NCI-H460 (cell line): ENCODE measurements around the gene PRR15. TPM values are rescaled to one million over a fixed set of nuclear protein-coding genes. Genes with fewer than 3 reads are reported as not detected.
"Not testable (repeated sequence)": the region's sequence is repeated elsewhere in the genome, so short reads cannot be mapped to it uniquely, and the experiment has no call there.

Source experiments
- DNase-seq: peaks from one replicate; pipeline ENCODE4 v3.0.0-alpha.2; 2016; ENCODE audit warnings: low read depth; ENCODE audit errors: extremely low read depth
- polyA plus RNA-seq: library from polyadenylated mRNA; depleted of rRNA; stranded (reverse); fragments of >200 nt; gene quantifications from 2 replicates; pipeline ENCODE4 v1.2.3, GENCODE V29; 2014; cell fraction: nucleus; rRNA removed
- total RNA-seq: library from RNA; depleted of rRNA; stranded (reverse); fragments of >200 nt; shearing (Covaris generic); gene quantifications from 2 replicates; pipeline ENCODE4 v1.2.3, GENCODE V29; 2014; rRNA removed

Gene PRR15, protein sequence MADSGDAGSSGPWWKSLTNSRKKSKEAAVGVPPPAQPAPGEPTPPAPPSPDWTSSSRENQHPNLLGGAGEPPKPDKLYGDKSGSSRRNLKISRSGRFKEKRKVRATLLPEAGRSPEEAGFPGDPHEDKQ
- total RNA-seq, result not detected in 2 replicates
- 0.07 TPM in 1 of 2 replicates, not detected in the other for polyA plus RNA-seq

DNA sequence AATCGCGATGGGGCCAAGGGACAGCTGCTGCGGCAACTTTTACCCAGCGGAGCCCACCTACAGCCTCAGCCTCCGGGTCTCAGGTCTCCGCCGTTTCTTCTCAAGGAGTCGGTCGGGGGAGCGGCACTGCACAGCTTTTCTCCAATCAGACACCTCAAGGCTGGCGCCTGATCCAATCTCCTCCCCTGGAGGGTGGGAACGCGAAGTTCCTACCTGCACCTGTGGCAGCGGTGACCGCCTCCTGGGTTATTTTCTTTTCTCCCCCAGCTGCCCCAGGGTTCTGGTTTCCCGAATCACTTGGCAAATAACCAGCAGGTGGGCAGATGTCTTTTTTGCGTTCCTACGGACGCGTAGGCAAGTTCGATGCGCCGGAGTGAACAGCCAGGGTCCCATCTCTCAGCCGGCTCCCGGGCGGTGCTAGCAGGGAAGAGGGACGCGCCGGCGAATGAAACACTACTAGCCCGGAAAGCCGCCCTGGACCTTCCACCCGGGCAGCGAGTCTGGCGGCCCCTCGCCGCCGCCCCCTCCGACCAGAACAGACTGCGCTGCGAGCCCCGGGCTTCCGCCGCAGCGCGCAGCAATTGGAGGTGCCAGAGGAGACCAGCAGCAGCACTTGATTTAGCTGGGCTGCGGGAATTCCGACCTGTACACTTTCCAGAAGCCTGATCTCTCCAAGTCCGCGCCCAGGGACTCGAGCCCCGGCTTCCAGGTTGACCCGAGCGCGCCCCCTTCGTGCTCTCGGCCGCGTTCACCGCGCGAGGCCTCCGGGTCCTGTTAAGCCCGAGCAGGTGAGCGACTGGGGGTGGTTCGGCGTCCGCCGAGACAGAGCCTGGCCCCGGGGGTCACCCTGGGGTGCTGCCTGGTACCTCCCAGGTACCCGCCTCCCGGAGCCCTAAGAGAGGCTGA is at the start of gene PRR15:
Gene PRR15 (plus strand): TSS at position 246 of the 906 bp plus-strand sequence. CDS start 2,495 bp downstream, outside the sequence.
- DNase-seq, result no peak

DNA sequence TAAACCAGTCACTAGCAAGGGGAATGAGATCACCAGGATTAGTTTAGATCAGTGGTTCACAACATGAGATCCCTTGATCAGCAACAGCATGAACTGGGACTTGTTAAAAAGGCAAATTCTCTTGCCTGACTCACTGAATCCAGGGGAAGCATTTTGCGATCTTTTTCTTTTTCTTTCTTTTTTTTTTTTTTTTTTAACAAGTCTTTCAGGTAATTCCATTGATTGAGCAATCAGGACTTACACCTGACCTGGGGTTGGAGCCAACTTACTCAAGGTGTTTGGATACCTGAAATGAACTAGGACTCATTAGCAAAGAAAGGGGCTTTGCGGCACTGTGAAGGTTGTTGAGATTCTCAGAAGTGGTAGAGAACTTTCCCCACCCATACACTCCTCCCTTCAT is 47.1 kb upstream of the PRR15 start:
- no peak for DNase-seq

DNA sequence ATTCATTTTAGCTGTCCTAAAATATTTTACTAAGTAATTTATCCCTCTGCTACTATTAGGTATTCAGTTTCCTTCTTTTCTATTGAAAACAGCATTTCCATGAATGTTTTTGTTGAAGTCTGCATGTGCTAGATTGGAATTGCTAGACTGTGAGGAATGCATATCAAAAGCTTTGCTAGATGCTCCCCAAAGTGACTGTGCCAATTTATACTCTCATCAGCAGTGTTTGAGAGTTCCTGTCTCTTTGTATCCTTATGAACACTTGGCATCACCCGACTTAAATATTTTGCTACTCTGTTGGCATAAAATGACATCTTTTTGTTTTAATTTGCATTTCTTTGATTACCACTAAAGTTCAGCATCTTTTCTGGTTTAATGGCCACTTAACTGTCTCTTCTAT is 45.0 kb upstream of the PRR15 start:
- no peak for DNase-seq

DNA sequence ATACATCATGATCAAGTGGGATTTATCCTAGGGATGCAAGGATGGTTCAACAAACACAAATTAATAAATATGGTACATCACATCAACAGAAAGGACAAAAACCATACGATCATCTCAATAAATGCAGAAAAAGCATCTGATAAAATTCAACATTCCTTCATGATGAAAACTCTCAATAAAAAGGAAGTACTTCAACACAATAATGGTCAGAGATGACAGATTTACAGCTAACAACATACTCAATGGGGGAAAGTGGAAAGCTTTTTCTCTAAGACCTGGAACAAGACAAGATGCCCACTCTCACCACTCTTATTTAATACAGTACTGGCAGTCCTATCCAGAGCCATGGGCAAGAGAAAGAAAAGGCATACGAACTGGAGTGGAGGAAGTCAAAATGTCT is 39.9 kb upstream of the PRR15 start:
- DNase-seq, result no peak

DNA sequence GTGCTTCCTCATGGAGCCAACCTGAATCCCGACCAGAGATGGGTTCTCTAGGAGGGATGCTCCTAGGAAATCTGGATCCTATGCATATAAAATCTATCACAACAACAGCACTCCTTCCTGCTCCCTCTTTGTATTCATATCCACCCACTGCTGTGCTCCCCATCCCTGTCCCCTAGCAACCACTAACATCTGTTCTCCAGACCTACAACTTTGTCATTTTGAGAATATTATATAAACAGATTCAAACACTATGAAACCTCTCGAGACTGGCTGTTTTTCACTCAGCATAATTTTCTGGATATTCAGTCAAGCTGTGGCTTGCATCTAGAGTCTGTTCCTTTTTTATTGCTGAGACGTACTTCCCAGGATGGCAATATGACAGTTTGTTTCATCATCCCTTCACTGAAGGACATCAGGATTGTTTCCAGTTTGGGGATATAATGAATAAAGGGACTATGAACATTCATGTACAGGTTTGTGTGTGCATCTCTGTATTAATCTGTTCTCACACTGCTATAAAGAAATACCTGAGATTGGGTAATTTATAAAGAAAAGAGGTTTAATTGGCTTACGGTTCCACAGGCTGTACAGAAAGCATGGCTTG is 36.0 kb upstream of the PRR15 start:
- DNase-seq, result no peak

DNA sequence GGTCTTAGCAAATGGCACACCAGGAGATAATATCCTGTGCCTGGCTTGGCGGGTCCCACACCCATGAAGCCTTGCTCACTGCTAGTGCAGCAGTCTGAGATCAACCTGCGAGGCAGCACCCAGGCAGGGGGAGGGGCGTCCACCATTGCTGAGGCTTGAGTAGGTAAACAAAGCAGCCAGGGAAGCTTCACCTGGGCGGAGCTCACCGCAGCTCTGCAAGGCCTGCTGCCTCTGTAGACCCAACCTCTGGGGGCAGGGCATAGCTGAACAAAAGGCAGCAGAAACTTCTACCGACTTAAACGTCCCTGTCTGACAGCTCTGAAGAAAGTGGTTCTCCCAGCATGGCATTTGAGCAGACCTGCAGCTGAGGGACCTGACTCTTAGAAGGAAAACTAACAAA is 35.1 kb upstream of the PRR15 start:
- not testable (repeated sequence) for DNase-seq

DNA sequence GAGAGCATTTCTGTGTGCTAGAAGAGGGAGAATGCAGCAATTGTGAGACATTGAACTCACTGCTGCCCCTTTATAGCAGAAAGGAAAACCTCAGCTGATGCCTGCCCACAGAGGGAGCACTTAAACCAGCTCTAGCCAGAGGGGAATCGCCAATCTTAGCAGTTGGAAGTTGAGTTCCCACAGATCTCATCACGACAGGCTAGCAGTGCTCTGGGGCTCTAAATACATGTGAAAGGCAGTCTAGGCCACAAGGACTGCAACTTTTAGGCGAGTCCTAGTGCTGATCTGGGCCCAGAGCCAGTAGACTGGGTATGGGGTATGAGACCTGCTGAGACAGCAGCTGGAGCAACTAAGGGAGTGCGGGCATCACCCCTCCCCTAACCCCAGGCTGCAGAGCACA is 25.2 kb upstream of the PRR15 start:
- no peak for DNase-seq

DNA sequence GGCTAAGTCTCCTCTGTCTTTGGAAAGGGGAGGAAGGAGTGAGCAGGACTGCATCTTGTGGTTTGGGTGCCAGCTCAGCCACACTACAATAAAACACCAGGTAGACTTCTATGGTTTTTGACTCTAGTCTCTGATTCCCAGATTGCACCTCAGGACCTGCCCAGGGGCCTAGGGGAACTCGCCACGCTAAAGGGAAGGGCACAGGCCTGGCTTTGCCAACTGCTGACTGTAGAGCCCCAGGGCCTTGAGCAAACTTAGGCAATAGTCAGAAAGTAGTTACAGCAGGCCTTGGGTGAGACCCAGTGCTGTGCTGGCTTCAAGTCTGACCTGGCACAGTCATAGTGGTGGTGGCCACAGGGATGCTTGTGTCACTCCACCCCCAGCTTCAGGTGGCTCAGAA is 24.2 kb upstream of the PRR15 start:
- no peak for DNase-seq

DNA sequence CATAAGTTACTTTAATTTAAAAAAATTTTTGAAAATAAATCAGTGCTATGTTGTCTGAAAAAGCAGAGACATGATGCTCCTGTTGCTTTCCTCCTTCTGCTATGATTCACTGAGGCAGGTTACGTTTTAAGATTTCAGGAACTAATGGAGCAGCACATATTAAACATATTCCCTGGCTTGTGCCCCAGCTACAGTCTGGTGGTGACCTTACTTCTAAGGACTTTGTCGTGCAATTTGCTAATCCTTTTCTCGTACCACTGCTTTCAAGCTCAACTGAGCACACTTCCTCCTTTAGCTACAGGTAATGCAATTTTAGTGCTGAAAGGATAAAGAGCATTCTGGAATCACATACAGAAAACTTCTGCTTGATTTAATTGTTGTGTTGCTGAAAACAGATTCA is 16.2 kb upstream of the PRR15 start:
- no peak for DNase-seq

DNA sequence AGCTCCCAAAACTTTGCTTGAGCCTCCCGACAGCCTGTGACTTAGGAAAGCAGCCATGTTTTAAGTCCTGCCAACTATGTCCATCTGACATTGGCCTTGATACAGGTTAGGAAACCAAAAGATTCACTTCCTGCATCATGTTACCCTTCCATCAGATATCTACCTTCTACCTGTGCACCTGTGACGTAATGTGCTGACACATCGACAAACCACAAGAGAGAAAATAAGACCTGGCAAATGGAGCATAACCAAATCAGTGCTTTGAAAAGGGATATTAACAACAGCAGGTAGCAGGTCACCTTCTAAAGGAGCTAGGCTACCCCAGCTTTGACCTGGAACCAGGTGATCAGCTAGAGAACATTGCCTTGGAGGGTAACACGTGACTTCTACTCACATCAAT is 14.8 kb upstream of the PRR15 start:
- no peak for DNase-seq

DNA sequence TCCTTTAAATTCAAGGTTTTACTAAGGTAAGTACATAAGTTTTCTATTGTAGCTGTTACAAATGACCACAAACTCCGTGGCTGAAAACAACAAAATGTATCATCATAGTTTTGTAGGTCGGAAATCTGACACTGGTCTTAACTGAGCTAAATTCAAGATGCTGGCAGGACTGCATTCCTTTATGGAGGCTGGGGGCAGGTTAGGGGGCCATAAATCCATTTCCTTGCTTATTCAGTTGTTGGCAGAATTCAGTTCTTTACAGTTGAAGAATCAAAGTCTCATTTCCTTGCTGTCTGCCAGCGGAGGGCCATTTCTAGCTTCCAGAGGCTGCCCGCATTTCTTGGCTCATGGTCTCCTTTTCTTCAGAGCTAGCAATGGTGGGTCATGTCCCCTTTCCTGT is 11.2 kb upstream of the PRR15 start:
- DNase-seq, result no peak

DNA sequence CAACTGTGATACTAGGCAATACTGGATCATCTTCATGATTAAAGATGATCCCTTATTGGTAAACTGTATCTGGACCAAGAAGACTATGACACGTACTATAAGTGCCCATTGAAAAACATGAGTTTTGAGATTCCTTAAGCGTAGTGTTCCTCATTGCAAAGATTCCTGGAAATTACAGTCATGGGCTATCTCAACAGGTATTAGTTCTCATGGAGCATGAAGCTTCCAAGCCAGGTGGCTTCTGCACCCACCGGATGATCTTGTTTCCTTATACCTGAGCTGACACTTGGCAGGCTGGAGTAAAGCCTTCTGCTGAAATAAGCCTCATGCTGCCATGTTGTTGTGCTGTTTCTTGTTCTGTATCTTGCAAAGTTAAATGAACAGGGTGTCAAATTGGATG is 8.6 kb upstream of the PRR15 start:
- DNase-seq, result no peak

DNA sequence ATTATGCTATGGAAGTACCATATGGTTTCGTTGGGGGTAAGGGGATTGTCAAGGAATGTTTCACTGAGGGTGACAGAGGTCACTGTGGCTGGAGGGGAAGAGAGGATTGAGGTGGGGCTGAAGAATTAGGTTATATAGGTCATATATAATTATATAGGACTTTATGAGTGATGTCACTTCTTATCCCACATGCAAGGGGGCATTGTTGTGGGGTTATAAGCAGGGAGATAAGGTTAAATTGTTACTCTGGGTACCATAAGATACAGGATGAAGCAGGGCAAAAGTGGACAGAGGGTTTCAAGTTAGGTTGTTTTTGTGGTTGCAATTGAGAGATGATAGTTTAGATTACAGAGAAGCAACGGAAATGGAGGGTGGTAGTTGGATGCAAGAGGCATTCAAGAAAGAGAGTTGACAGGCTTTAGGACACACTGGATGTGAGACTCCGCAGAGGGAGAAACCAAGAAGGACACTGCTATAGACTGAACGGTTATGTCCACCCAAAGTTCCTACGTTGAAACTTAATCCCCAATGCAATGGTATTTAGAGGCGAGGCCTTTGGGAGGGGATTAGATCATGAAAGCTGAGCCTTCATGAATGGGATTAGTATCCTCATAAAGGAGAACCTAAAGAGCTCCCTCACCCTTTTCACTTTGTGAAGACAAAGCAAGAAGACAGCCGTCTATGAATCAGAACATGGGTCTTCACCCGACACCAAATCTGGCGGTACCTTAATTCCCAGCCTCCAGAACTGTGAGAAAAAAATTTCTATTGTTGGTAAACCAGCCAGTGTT is 7.0 kb upstream of the PRR15 start:
- DNase-seq, result no peak

DNA sequence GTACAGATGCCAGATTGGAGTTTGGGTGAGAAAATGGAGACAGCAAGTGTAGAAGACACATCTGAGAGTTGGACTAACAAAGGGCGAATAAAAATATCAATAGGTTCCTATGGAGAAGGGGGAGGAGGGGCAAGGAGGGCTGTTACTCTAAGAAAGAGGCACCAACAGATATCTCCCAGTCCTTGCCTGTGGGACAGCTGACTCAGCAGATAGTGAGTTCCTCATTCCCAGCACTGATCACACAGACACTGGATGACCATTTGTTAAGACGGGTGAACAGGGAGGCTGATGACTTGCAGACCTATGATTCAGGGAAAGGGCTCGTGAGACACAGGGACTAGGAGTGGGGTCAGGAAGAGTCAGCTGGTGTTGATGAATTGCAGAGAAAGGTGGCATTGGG is 5.7 kb upstream of the PRR15 start:
- no peak for DNase-seq

DNA sequence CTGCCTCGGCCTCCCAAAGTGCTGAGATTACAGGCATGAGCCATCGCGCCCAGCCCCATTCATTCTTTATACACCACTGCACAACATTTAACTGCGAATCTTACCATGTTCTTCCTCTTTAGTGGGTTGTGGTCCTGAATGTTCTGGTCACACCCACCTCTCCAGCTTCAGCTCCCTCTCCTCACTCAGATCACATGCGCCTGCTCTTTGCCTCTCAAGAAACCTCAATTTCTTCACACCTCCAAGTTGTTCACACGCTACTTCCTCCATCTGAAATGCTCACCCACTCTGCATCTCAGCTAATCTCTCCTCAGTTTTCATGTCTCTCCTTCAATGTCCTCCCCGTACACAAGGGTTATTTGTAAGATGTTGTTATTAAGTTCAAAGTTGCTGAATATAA is 2.4 kb upstream of the PRR15 start:
- DNase-seq, result no peak

DNA sequence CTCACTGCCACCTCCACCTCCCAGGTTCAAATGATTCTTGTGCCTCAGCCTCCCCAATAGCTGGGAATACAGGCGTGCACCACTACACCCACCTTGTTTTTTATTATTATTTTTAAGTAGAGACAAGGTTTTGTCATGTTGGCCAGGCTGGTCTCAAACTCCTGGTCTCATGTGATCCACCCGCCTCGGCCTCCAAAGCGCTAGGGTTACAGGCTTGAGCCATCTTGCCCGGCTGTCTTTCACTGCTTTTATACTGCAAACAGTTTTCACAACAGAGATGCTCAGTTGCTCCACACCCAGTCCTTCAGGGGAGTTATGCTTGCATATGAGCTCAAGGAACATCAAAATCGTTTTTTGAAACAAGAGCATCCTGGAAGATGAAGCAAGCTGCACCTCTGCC is 1.3 kb upstream of the PRR15 start:
- DNase-seq, result no peak

DNA sequence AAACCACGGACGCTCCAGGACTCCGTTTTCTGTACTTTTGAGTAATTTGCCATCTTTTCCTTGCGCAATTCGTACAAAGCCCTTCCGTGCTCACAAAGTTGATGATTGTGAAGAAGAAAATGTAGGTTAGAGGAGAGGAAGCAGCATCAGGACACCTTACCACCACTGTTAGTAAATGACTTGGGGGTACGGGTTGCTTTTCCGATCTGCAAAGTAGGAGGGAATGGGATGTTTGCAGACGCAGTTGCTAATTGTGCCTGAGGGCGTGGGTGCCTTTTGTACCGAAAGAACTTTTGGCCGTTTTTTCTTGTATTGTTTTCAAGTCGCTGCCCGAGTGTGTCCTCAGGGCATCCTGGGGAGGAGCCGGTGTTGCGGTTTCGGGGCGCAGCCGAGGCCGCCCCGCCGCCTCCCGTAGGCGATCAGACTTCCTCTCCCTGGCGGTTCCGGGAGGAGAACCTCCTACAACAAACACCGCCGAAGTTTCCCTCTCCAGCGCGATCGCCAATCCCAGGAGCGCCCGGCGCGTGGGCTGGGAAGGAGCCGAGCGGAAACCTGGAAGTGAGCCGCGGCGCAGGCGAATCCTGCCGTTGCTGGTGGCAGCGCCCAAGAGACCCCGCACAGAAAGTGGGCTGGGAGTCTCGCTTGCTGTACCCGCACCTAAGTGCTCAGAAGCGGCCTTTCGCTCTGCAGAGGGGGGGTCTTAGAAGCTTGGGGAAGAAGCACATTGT is 1.0 kb downstream of the PRR15 start:
- DNase-seq, result no peak

DNA sequence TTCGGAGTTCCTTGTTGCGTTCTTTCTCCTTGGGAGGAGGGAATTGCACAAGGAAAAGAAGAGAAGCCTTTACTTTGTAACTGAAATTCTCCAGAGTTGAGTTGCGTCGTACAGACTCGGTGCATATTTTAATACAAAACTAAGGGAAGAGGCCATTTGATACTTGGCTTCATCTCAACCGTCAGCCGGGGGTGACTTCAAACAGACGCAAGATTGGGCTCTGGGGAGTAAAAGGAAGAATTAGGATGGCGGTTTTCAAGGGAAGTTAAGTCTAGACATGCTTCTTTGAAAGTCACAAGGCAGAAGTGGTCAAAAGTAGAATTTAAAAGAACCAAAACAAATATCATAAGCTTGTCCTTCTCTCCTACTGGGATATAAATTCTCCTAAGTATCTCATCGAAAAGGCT is 1.6 kb downstream of the PRR15 start:
- no peak for DNase-seq

DNA sequence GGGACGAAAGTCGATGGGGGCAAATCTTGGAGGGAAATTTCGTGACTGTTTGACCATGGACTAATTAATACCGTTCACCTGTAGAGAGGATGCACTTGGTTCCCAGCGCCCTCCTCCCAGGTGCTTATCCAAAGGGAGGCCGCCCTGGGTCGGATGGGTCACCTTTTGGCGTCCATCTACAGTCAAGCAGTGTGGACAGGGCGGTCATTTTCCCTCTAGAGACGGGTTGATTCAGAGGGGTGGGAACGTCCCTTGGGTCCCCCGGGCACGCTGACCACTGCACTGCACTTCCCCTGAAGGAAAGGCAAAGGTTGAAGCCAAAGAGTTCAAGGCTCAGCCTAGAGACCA is 2.0 kb downstream of the PRR15 start:
- DNase-seq, result no peak

DNA sequence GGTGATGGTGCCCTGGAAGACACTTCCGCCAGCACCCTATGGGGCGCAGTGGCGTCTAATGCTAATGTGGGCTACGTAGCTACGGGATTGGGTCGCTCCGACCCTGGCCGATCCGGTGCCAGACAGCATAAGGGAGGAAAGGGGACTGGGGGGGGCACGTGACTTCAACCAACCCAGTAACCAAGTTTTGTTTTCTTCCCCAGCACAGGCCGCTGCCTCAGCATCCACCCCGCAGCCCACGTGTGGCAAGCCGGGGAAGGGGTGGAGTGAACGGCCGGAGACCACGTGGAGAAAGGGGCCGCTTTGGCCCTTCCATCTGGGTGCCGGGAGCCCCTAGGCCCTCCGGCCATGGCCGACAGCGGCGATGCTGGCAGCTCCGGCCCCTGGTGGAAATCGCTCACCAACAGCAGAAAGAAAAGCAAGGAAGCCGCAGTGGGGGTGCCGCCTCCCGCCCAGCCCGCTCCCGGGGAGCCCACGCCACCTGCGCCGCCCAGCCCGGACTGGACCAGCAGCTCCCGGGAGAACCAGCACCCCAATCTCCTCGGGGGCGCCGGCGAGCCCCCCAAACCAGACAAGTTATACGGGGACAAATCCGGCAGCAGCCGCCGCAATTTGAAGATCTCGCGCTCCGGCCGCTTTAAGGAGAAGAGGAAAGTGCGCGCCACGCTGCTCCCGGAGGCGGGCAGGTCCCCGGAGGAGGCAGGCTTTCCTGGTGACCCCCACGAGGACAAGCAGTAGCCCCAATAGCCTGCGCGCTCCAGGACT is 2.5 kb downstream of the PRR15 start:
- DNase-seq, result no peak
